Measurements from ENCODE around the gene FNIP2. TPM values are rescaled to one million over a fixed set of nuclear protein-coding genes. Genes with fewer than 3 reads are reported as not detected.

FNIP2 gene
- total RNA-seq, 2 donors from 2014 or later: 8.6 to 11.5 TPM

- no peak for DNase-seq
- no peaks in the 10 kb centered on the region for H3K27me3 Mint-ChIP-seq (ENCODE audit: insufficient read depth)
- Histone ChIP-seq H3K9ac (ENCODE audit: extremely low read depth, low read length, poor library complexity, severe bottlenecking) (no peak overlapping the region), H3K4me3 (ENCODE audit: low read length) (no peak overlapping the region), H3K27me3 (ENCODE audit: control insufficient read depth, insufficient read depth, low read length, poor library complexity, severe bottlenecking) (no peaks in the 10 kb centered on the region), H3K9me3 (ENCODE audit: control insufficient read depth, low read length) (no peaks in the 10 kb centered on the region), H3K27ac (ENCODE audit: low read depth, low read length) (no peak overlapping the region), H3K36me3 (ENCODE audit: control insufficient read depth, insufficient read depth, low read length) (no peaks in the 10 kb centered on the region), H3K4me1 (ENCODE audit: control insufficient read depth, insufficient read depth, low read length) (no peaks in the 10 kb centered on the region)
- H3K4me3 Mint-ChIP-seq: no peak overlapping the region
- H3K4me1 Mint-ChIP-seq: no peaks in the 10 kb centered on the region
- no peak overlapping the region for H3K27ac Mint-ChIP-seq
- H3K9me3 Mint-ChIP-seq: peaks cover 22% of the 10 kb centered on the region
- H3K36me3 Mint-ChIP-seq (ENCODE audit: low read depth): peaks cover 17% of the 10 kb centered on the region
- WGBS, 2 experiments (ENCODE audit: insufficient coverage in 1 of 2, insufficient read length in 1 of 2): 92 to 95% methylated on average over 4 to 5 of the region's 5 CpGs
- no peak for TF ChIP-seq CTCF (conservative IDR thresholded peaks at IDR 0.05)
These were observed 116.7 kb downstream of the FNIP2 start for GRCh38 chr4:158885564-158885963.

GRCh38 chr4:158890294-158890693 lies 121.5 kb downstream of the FNIP2 start:
- no peak for DNase-seq
- no peaks in the 10 kb centered on the region for H3K27me3 Mint-ChIP-seq (ENCODE audit: insufficient read depth)
- H3K4me3 Mint-ChIP-seq: no peak overlapping the region
- H3K9me3 Mint-ChIP-seq: no peaks in the 10 kb centered on the region
- no peaks in the 10 kb centered on the region for H3K27me3 ChIP-seq (ENCODE audit: control insufficient read depth, insufficient read depth, low read length, poor library complexity, severe bottlenecking)
- TF ChIP-seq CTCF (conservative IDR thresholded peaks at IDR 0.05): no peak
- H3K4me1 Mint-ChIP-seq: peaks cover 6% of the 10 kb centered on the region
- H3K27ac Mint-ChIP-seq: no peak overlapping the region
- H3K9me3 ChIP-seq (ENCODE audit: control insufficient read depth, low read length): no peaks in the 10 kb centered on the region
- H3K4me1 ChIP-seq (ENCODE audit: control insufficient read depth, insufficient read depth, low read length): no peaks in the 10 kb centered on the region
- H3K9ac ChIP-seq (ENCODE audit: extremely low read depth, low read length, poor library complexity, severe bottlenecking): no peak overlapping the region
- no peaks in the 10 kb centered on the region for H3K36me3 ChIP-seq (ENCODE audit: control insufficient read depth, insufficient read depth, low read length)
- H3K27ac ChIP-seq (ENCODE audit: low read depth, low read length): no peak overlapping the region
- 96 to 100% methylated on average over 2 to 3 of the region's 3 CpGs for WGBS, 2 experiments (ENCODE audit: insufficient coverage in 1 of 2, insufficient read length in 1 of 2)
- H3K36me3 Mint-ChIP-seq (ENCODE audit: low read depth): peaks cover 2% of the 10 kb centered on the region
- no peak overlapping the region for H3K4me3 ChIP-seq (ENCODE audit: low read length)

- H3K9ac ChIP-seq (ENCODE audit: extremely low read depth, low read length, poor library complexity, severe bottlenecking): no peak overlapping the region
- H3K9me3 Mint-ChIP-seq: no peaks in the 10 kb centered on the region
- peaks cover 2% of the 10 kb centered on the region for H3K36me3 Mint-ChIP-seq (ENCODE audit: low read depth)
- DNase-seq: no peak
- H3K4me1 ChIP-seq (ENCODE audit: control insufficient read depth, insufficient read depth, low read length): no peaks in the 10 kb centered on the region
- no peak overlapping the region for H3K4me3 ChIP-seq (ENCODE audit: low read length)
- TF ChIP-seq CTCF (conservative IDR thresholded peaks at IDR 0.05): no peak
- H3K36me3 ChIP-seq (ENCODE audit: control insufficient read depth, insufficient read depth, low read length): no peaks in the 10 kb centered on the region
- peaks cover 14% of the 10 kb centered on the region for H3K4me1 Mint-ChIP-seq
- no peaks in the 10 kb centered on the region for H3K9me3 ChIP-seq (ENCODE audit: control insufficient read depth, low read length)
- WGBS, 2 experiments (ENCODE audit: insufficient coverage in 1 of 2, insufficient read length in 1 of 2): 96 to 100% methylated on average over 3 of the region's 3 CpGs
- H3K27ac Mint-ChIP-seq: no peak overlapping the region
- H3K27me3 ChIP-seq (ENCODE audit: control insufficient read depth, insufficient read depth, low read length, poor library complexity, severe bottlenecking): no peaks in the 10 kb centered on the region
- no peaks in the 10 kb centered on the region for H3K27me3 Mint-ChIP-seq (ENCODE audit: insufficient read depth)
- no peak overlapping the region for H3K27ac ChIP-seq (ENCODE audit: low read depth, low read length)
- no peak overlapping the region for H3K4me3 Mint-ChIP-seq
These were observed 122.4 kb downstream of the FNIP2 start for GRCh38 chr4:158891256-158891655.

All from endodermal cell (in vitro differentiated cells).